Measurements from ENCODE around the gene GAS7.

DNA sequence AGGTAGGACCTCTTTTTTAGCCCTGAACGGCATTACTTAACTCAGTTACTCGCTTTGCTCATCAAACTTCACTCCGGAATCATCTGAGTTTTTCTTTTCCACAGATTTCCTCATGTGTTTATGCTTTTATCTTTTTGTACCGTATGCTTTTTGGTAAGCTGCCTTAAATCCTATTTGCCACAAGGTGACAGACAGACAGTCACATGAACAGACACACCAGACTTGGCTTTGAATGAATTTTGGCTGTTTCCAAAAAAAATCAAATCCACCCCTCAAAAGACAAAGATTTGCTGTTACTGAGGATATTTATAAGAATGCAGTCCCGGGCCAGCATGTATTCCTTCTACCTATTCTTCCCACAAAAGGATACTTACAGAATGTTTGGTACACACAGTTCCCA lies 10.9 kb downstream of the GAS7 start:
- TF ChIP-seq, protein P1, sequence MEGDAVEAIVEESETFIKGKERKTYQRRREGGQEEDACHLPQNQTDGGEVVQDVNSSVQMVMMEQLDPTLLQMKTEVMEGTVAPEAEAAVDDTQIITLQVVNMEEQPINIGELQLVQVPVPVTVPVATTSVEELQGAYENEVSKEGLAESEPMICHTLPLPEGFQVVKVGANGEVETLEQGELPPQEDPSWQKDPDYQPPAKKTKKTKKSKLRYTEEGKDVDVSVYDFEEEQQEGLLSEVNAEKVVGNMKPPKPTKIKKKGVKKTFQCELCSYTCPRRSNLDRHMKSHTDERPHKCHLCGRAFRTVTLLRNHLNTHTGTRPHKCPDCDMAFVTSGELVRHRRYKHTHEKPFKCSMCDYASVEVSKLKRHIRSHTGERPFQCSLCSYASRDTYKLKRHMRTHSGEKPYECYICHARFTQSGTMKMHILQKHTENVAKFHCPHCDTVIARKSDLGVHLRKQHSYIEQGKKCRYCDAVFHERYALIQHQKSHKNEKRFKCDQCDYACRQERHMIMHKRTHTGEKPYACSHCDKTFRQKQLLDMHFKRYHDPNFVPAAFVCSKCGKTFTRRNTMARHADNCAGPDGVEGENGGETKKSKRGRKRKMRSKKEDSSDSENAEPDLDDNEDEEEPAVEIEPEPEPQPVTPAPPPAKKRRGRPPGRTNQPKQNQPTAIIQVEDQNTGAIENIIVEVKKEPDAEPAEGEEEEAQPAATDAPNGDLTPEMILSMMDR (IDR thresholded peaks at IDR 0.05) = no peak
- TF ChIP-seq POLR2A (IDR thresholded peaks at IDR 0.05) = no peak
